Activated CD4-positive, alpha-beta T cell treated with anti-CD3 and anti-CD28 coated beads, Interleukin-2, Interleukin-6, amounts not matched to agents 100 ng/mL and 50 ng/mL, durations not matched to agents 16 hours and 8 hours (primary cell): ENCODE data around the gene CLBA1.

Source experiments
- DNase-seq: peaks from one replicate; pipeline ENCODE4 v3.0.0-alpha.2; 2020

Gene CLBA1

DNA sequence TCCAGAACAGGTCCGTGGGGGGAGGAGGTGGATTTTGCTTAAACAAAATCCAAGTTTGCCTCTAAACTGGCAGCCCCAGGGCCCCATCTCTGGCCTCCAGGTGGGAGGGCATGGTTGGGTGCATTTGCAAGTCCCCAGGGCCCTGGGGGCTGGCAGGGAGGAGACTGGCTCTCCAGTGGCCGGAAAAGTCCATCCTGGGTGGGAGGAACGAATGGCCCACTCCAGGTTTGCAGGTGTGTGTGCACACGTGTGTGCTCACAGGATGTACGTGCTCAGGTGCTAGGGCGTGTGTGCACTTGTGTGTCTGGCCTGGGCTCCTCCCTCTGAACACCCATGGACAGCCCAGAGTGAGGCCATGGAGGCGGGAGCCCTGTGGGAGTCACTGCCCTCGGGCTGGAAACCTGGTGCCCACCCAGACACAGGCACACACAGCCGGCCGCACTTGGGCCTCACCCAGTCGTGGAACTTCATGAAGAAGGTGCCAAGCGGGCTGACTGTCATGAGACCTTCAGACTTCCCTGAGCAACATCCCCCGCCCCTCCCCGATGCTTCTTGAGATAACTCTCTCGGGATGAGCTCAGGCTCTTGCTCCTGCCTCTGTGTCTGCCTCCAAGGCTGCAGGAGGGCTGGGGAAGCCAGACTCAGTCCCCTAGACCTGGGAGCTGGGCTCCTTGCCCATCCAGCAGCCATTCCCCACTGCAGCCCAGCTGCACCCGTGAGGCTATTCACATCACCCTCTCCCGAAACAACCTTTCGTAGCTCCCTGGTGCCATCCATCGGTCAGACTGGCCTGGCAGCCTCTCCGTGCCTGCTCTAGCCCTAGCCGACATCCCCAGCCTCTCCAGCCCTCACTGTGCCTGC is 16.8 kb upstream of the CLBA1 start:
- no peak for DNase-seq

DNA sequence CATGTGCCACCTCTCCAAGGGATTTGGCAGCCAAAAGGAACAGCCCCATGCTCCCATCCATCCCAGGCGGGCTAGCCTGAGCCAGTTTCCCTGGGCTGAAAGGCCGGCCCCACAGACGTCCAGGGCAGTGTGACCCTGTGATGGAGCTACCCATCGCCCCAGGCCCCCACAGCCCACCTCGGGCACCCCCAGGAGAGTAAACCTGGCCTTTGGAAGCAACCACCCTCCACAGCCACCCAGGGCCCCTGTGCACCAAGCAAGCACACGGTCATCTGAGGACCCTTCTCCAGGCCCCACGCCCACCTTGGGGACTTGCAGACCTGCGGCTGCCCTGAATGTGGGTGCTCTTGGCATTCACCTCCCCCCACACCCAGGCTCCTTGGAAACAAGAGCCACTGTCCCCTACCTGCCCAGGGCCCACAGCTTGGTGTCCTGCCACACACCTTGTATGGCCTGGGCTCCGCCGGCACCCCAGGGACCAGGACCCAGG is 15.8 kb upstream of the CLBA1 start:
- no peak for DNase-seq

DNA sequence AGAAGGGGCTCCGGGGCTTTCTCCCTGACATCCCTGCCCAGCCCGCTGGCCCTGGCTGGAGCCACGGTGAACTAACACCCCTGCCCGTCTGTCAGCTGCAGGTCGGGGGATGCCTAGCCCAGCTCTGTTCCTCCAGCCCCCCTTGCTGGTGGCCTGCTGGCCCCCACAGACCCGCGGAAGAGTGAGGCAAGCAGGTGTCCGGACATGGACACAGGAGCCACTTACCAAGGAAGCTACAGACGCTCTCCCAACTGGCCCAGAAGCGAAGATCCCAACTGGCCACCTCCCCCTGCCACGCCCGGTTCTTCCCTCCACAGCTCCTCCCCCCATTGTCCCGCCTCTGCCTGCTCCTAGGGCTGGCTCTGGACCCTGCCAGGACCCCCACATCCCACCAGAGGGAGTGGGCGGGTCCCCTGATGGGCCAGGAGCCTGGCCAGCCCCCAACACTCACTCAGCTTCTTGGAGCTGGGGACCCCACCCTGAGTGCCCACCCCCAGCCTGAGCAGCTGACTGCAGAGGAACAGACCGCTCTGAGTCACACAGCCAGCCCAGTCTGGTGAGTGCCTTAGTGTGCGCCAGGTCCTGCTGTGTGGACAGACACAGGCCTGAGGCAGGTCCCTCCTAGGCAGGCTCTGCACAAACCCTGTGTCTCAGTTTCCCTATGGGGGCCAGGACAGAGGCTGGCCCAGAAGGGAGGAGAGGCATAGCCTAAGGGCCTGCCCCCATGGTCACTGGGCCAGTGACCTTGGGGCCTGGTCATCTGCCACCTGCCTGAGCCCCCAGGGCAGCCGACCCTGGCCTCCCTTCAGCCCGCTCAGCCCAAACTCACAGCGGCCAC is 15.1 kb upstream of the CLBA1 start:
- DNase-seq = no peak

DNA sequence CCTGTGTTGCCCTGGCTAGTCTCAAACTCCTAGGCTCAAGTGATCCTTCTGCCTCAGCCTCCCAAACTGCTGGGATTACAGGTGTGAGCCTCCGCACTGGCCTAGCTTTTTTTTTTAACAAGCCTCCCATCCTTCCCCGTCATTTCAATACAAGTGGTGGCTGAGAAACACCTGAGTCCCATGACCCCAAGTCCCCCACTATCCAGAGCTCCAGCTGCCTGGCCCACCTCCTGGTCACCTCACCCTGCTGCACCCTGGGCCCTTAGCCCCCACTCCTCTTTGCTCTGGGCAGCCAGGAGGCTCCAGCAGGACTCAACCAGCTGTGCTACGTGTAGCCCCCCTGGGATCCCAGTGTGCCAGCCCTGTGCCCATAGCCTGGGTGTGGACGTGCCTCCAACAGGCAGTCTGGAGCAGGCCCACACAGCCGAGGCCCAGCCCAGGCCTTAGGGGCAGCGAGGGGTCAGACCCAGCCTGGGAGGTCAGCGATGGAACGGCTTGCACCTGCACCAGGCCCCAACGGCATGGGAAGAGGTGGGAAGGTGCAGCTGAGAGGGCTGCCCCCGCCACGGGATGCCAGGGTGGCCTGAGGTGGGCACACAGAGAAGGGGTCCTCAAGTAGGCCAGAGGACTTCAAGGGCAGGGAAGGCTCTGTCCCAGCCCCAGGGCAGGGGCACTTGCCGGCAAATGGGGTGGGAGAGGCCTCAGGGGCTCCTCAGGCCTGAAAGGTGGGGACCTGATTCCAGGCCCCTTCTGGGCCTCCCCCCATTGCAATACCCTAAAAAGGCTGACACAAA is 13.9 kb upstream of the CLBA1 start:
- no peak for DNase-seq

DNA sequence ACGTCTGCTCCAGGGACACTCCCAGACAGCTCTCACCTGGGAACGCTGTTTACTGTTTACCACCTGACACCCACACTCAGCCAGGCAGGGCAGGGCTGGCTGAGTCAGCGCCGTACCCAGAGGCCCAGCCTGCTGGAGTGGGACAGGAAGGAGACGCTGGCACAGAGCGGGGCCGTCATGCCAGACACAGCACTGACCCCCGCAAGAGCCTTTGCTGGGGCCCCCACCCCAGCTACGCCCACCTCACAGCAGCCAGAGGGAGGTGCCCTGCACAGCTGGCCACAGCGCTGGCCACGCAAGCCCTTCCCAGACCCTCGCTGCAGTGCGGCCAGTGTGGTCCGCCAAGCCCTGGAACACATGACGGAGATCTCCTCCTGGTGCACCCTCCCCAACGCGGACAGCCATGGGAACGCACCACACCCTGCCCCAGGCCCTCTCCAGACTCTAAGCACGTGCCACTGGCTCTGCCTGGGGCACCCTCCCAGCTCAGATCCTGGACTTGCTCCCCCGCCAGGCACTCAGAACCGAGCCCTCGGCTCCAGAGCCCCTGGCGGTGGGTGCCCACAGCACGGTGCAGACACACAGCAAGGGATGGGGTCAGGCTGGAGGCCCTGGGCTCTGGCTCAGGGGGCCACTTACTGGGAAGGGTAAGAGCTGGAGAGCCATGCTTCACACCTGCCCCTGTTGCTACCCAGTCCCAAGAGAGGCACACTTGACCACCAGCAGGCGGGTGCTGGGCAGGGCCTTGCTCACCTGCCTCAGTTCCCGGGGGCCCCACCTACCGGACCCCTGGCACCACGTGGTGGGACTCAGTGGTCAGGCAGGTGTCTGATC is 13.1 kb upstream of the CLBA1 start:
- DNase-seq = no peak

DNA sequence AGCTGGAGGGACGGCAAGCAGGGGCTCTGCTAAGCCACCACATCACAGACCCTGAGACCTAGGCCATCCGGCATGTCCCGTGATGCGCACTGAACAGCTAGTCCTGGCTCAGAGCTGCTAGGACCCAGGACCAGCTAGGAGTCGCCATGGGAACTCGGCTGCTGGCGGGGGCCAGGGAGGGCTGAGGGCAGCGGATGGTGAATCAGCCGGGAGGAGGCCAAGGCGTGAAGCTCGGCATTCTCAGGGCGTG is 12.5 kb upstream of the CLBA1 start:
- no peak for DNase-seq

DNA sequence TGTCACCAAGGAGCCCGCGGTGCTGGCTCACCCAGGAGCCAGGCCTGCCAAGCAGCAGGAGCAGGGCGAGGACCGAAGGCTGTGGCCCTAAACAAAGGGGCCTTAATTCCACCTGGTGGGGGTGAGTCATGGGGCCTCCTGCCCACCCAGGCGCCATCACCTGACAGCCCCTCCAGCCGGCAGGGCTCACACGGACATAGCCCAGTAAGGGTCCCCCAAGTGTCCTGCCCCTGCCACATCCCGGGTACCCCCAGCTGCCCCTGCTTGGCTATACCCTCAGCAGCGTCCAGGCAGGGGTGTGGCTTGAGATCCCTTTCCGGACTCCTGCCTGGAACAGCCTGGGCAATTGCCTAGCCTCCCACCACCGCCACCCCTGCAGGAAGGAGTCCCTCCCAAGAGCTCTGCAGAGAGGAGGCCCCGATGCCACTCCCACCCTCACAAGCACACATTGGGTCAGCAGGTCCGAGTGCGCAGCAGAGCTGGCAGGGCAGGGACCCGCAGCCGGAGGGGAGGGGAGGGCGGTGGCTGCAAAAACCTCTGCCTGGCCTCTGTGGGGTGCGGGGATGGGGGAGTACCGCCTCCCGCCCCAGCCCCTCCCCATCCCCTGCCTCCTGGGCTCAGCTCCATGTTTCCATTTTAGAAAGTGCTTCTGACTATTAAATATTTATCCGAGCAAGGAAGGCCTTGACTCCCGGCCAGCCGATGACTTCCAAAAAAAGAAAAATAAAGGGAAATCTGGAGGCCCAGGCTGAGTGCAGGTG is 12.0 kb upstream of the CLBA1 start:
- DNase-seq = no peak

DNA sequence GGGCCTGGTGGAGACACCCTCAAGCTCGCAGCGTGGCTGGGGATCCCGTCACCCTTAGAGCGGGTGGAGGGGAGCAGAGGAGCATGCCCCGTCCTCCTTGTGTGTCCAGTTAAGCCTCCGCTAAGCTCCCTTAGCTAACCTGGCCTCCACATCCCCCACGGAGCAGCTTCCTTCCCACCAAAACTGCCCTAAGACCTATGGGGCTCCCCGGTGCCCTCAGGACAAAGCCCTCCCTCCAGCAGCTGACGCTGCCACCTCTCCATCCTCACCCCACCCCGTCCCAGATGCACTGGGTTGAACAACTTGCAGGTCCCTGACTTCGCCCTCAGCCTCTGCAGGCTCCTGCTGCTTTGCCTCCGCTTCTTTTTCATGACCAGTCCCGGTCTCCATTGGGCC is 11.4 kb upstream of the CLBA1 start:
- DNase-seq = no peak

DNA sequence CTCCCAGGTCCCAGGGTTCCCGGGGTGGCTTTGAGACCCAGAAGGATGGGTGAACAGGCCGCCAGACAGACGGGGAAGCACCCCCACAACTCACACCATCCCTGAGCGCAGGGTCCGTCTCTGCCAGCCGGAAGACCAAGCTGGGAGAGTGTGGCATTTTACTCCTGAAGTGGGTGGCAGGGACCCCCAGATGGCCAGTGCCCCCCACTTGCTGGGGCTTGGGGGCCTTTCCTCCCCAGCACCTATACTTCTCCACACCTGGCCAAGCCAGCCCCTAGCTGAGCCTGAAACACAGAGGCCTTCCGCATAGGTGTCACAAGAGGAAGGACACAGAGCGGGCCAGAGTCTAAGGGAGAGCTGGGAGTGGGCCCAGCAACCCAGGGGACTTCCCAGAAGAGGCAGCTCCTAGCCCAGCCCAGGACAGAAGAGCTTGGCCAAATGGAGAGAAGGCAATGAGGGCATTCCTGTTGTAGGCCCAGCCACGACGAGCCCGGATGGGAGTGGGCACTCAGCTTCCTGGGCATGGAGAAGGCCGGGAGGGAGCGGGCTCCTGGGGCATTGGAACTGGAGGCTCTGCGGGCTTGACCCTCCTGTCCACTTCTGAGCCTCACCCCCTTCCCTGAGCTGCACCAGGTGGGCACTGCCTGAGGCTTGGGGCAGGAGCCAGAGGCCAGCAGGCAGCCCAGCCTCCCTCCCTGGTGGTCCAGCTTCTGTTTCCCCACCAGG is 10.8 kb upstream of the CLBA1 start:
- no peak for DNase-seq

DNA sequence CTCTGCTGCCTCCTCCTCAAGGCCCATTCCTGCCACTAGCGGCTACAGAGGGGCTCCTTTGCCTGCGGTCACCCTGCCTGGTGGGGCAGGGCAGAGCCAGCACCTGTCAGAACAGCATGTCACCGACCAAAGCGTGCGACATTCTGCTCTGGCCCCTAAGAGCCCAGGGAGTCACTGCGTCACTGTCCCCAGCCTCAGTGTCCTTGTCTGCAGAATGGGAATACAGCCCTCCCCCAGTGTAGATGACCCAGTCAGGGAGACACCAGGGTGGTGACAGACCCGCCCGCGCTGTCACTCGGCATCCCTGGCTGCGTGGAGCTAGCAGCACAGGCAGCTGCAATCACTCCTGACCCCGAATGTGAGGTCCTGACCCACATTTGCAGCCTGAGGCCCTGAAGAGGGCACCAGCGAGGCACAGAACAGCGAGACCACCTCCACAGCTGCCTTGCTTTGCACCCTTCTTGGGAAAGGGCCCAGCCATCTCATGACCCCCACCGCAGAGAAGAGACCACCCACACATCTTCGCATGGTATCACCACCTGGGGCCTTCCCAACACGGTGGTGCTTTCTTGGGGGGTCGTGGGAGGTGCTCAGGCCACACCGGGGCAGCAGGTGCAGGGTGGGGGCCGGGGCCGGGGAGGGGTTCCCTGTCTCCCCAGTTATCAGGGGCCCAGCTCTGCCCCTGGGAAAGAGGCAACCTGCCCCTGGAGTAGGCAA is 9.9 kb upstream of the CLBA1 start:
- peak; percentile 37 for DNase-seq

DNA sequence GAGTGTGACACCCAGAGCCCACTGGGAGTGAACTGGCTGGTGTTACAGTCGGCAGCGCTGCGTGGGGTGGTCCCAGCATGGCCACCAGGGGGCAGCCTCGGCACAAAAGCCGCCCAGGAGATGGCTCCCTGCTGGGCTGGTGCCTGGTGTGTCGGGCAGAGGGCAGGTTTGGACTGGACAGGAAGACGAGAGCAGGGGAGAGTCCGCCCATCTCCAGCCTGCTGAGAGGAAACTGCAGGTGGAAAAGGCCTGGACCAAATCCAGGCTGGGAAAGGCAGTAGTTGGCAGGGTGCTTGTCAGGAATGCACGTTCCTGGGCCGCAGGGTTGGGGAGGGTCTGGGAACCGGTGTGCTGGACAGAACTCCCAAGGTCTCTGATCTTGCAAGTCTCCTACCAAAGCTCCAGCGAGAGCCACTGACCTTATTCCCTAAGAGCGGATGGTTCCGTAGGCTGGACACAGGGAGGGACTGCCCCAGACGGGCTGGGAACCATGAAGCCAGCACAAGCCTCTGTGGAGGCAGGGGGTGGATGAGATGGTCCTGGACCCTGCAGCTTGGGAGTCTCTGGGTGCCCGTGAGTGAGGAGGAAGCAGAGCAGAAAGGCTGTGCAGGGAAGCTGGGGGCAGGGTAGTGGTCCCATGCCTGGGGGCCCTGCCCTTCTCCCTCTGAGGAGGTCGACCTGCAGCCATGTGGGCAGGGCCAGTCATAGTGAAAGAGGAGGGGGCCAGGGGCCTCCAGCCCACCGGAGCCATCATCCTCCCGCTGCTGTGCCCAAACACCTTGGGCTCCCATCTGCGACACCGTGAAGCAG is 9.2 kb upstream of the CLBA1 start:
- DNase-seq = peak; percentile 90

DNA sequence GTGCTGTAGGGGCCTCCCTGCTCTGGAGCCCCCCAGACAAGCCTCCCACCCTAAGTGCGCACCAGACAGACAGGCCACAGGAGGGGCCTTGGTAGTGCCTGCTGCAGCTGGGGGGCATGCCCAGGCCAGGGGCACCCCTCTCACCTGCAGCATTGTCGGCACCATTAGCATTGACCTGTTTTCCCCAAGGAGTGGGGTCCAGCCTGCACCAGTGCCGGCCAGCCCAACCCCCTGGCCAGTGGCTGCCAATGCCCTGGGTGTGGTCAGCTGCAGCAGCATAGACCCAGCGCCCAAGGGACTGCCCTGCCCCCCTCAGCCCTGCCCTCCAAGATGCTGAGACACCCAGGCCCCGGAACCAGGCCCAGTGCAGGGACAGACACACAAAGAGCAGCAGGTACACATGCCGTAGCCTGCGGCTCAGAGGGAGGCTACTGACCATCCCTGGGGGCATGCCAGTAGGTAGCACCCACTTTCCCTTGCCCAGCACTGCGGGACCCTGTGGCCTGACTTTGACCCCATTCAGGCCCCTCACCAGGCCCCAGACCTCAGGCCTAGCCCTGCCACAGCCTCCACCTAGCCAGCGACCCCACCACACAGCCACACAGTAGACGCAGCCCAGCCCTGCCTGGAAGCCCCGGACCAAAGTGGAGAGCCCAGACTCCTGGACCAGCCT is 8.4 kb upstream of the CLBA1 start:
- no peak for DNase-seq

DNA sequence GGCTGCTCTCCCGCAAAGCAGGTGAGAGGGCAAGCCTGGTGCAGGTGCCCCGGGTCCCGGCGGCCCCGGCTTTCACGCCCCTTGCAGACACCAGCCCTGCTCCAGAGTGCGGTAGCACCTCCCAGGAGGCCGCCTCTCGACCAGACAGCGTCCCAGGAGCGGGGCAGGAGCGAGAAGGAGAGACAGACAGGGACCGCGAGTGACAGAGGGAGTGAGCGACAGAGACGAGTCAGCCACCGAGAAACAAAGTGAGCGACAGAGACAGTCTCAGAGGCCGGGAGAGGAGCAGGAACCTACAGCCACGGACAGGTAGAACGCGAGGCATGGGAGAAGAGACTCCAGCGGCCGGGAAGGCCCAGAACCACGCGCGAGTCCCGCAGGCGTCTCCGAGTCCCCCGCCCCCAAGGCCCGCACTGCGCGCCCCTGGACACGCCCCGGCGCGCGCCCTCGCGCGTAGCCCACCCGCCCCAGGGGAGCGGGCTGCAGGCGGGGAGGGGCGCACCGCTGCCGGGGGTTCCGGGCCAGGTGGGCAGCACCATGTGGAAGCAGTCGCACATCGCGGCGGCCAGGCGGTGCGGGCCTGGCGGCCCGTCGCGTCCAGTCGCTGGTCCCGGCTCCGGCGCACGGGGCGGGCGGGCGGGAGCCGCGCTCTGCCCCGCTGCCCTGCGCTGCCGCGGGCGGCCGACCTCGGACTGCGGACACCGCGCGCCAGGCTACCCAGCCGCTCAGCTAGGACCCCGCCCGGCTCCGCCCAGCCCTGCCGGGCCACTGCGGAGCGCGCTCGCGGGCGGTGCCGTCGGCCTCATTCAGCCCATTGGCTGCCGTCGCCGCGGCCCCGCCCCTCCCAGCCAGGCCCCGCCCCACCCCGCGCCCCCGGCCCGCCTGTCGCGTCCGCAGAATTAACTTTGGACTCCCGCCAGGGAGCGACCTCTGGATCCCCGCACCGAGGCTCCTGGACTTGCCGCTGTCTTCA is 7.6 kb upstream of the CLBA1 start, which contains the start of gene AHNAK2:
Gene AHNAK2 (minus strand): TSS at position 694 of the 973 bp plus-strand sequence. CDS start 137 bp downstream, at position 557.
- DNase-seq = peak; percentile 64

DNA sequence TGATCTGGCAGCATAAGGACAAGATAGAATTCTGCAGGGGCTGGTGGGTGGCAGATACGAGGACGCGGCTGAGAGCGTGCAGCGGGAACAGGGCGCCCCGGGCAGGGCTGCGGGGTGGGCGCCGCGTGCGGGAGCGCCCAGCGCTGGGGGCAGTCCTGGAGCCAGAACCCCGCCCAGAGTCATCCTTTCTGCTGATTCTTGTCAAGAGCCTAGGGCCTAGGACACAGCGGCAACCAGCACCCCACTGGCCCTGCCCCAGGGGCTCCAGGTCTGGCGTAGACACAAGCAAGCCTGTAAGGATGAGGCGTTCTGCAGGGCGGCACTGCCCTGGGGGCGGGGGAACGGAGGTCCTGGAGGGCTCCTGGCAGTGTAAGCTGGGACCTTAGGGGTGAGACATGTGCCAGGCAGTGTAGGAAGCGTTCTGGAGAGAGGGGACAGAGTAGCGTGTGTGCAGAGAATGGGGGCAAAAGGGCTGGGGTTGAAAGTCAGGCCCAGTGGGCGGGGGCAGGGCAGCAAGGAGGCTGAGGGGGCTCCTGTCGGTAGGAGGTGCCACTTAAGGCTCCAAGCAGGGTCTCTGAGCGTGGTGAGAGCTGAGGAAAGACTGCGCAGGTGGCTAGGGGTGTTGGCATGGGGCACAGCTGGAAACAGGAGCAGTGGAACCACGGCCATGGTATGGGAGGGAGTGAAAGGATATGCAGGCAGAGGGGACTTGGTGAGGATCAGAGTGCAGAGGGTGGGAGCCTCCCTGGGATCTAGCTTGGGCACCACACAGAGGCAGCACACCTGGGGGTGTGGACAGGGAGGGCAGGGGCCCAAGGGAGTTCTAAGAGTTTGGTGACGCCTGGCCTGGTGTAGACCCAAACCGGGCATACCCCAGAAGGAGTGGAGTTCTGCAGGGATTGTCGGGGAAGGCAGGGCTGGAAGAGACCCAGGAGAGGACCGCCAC is 6.6 kb upstream of the CLBA1 start:
- no peak for DNase-seq

DNA sequence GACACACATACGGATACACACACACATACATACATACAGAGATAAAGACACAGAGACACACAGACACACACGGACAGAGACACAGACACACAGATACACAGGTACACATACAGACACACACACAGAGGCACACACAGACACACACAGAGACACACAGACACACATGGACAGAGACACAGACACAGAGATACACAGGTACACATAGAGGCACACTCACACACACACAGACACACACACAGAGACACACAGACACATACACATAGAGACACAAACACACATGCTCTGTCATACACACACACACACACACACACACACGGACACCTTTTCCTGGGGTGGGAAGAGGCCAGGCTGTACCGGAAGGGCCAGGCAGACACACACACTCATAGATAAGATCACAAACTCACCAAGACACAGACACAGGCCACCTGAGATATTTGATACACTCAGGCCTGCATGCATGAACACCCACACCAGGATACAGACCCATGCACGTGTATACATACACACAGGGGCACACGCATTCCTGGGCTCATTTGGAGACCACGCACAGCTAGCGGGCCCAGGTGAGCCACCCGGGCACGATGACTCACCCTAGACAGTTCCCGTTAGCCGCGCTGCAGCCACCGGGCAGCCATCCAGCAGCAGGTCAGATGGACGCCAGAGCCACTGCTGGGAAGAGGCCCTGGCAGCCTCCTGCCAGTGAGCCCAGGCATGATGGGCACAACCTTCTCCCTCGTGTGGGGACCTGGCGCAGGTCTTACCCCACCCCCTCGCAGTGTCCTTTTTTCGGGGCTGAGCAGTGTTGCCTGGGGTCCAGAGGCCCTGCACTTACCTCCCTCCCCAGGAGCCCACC is 5.6 kb upstream of the CLBA1 start:
- no peak for DNase-seq
